Panc1 (cell line): Measurements from ENCODE around the gene MSRB1. TPM values are rescaled to one million over a fixed set of nuclear protein-coding genes. Genes with fewer than 3 reads are reported as not detected.
"Not testable (repeated sequence)": the region's sequence is repeated elsewhere in the genome, so short reads cannot be mapped to it uniquely, and the experiment has no call there.

Experiments
- ATAC-seq: fragments of 200-7000 bp; cut with Tn5 transposase; 2 replicates; pipeline ENCODE4 v1.9.1; 2020; ENCODE audit warnings: mild to moderate bottlenecking, moderate library complexity
- BruUV-seq: library from RNA; stranded (reverse); fragments of 400-500 nt; replicated peaks from 2 replicates; lab custom pipeline; 2021; lab: Mats Ljungman, UMichigan
- CTCF ChIA-PET: fragments of 300-600 bp; sonication (Branson Sonifier 250); formaldehyde crosslinking; loops from one replicate; lab custom pipeline; 2022; ENCODE audit warnings: antibody characterized with exemption; lab: Charles Lee
- POLR2A ChIA-PET: fragments of 300-600 bp; sonication (Branson Sonifier 250); formaldehyde crosslinking; loops from one replicate; lab custom pipeline; 2022; ENCODE audit warnings: antibody characterized with exemption; lab: Charles Lee
- DNase-seq: peaks from one replicate; pipeline ENCODE4 v3.0.0-alpha.2; 2010; ENCODE audit warnings: low read depth, low spot score
- H3K27ac ChIP-seq: 2 replicates; pipeline ENCODE4 v1.5.1; 2011; ENCODE audit warnings: mild to moderate bottlenecking, low read length, inconsistent platforms
- H3K27me3 ChIP-seq: fragments of 200-500 bp; sonication (Bioruptor generic); 2 replicates; pipeline ENCODE4 v1.6.0; 2014; ENCODE audit warnings: low read length, inconsistent platforms; ENCODE audit not compliant: control insufficient read depth, insufficient read depth
- H3K36me3 ChIP-seq: fragments of 200-500 bp; sonication (Bioruptor generic); 2 replicates; pipeline ENCODE4 v1.5.1; 2014; ENCODE audit warnings: inconsistent platforms, mild to moderate bottlenecking, low read length, moderate library complexity; ENCODE audit not compliant: control insufficient read depth, insufficient read depth
- H3K4me1 ChIP-seq: 2 replicates; pipeline ENCODE4 v1.5.1; 2011; ENCODE audit warnings: inconsistent platforms, mild to moderate bottlenecking, low read length, moderate library complexity; ENCODE audit not compliant: control insufficient read depth, insufficient read depth
- H3K4me3 ChIP-seq, 2 experiments: 2 replicates each; pipeline ENCODE4 v1.5.1; 2011 to 2012; ENCODE audit warnings: low read depth in 2 of 2, low read length in 2 of 2, mild to moderate bottlenecking in 2 of 2, inconsistent platforms in 1 of 2, moderate library complexity in 1 of 2
- H3K9me3 ChIP-seq: fragments of 200-500 bp; sonication (Bioruptor generic); 2 replicates; pipeline ENCODE4 v1.5.1; 2014; ENCODE audit warnings: low read depth, mild to moderate bottlenecking, inconsistent platforms, low read length, moderate library complexity; ENCODE audit not compliant: control insufficient read depth, insufficient read depth
- CTCF ChIP-seq: fragments of 450-650 bp; IDR thresholded peaks from 2 replicates; pipeline ENCODE4 v1.5.1; 2017; ENCODE audit warnings: mild to moderate bottlenecking
- POLR2AphosphoS5 ChIP-seq: IDR thresholded peaks from 2 replicates; pipeline ENCODE4 v1.6.1; 2012; ENCODE audit warnings: mild to moderate bottlenecking, low read depth, low read length, moderate library complexity
- REST ChIP-seq, 2 experiments: IDR thresholded peaks; 2 replicates each; pipeline ENCODE4 v1.6.1; 2011 to 2012; ENCODE audit warnings: low read depth in 2 of 2, control low read depth in 1 of 2, low read length in 1 of 2, mild to moderate bottlenecking in 1 of 2, moderate library complexity in 1 of 2; ENCODE audit not compliant: insufficient read depth in 1 of 2
- SIN3A ChIP-seq: IDR thresholded peaks from 2 replicates; pipeline ENCODE4 v1.6.1; 2012; ENCODE audit warnings: low read depth, mild to moderate bottlenecking, low read length, moderate library complexity, borderline replicate concordance; ENCODE audit not compliant: insufficient read depth
- TCF7L2 ChIP-seq: IDR thresholded peaks from 2 replicates; pipeline ENCODE4 v1.6.1; 2011; ENCODE audit warnings: mild to moderate bottlenecking, low read depth, low read length, inconsistent platforms
- in situ Hi-C: cut with HindIII; loops from 2 replicates; pipeline ENCODE4 v1.10.0; 2016; ENCODE audit warnings: low sequenced_read_pairs, low pct_unique_long_range_greater_than_20kb
- intact Hi-C: fragments of 100-400 bp; cut with micrococcal nuclease; formaldehyde crosslinking; loops from one replicate; pipeline ENCODE4 v1.10.0; 2022; ENCODE audit not compliant: unreplicated experiment
- total RNA-seq: library from RNA; stranded (reverse); gene quantifications from one replicate; pipeline ENCODE4 v1.2.1, GENCODE V29; 2021; ENCODE audit not compliant: unreplicated experiment

The MSRB1 gene
- total RNA-seq, 1 experiment from 2014 or later: 25.3 TPM

- Histone ChIP-seq H3K4me3 (no peak overlapping the region), H3K27ac (no peak overlapping the region), H3K27me3 (no peaks in the 10 kb centered on the region), H3K36me3 (no peaks in the 10 kb centered on the region; the same call in 1 of the 2 replicates), H3K4me1 (peaks cover 11% of the 10 kb centered on the region), H3K9me3 (no peaks in the 10 kb centered on the region)
- no peak for DNase-seq
- intact Hi-C loops (no loop called here), in situ Hi-C loops (no loop called here)
- ChIA-PET CTCF (interaction anchor here (0.7 kb wide), 3 partner anchors 17 to 1230 kb away, joined by 3 to 4 read pairs (median 3); no protein-coding TSS in a partner anchor), POLR2A (interaction anchor here (0.5 kb wide), 1 partner anchor 70 kb away, joined by 3 read pairs; no protein-coding TSS in a partner anchor)
- no peak for TF ChIP-seq REST (IDR thresholded peaks at IDR 0.05; ENCODE audit: insufficient read depth in 1 of 2, low read depth in 2 of 2, low read length in 1 of 2)
- no peak for TF ChIP-seq POLR2AphosphoS5
- no peak for TF ChIP-seq SIN3A
- TF ChIP-seq TCF7L2: no peak
- no peak for TF ChIP-seq CTCF
- no TSS peak for BruUV-seq
- ATAC-seq: no peak
Measured at GRCh38 chr16:1940273-1941161, 2.5 kb downstream of the MSRB1 start.

- in situ Hi-C loops, H3K36me3 ChIP-seq, H3K4me3 ChIP-seq, BruUV-seq, H3K27ac ChIP-seq, H3K9me3 ChIP-seq, POLR2A ChIA-PET, DNase-seq, H3K27me3 ChIP-seq, ATAC-seq, intact Hi-C loops: not testable (repeated sequence)
- peaks cover 11% of the 10 kb centered on the region for H3K4me1 ChIP-seq
- CTCF ChIA-PET: interaction anchor here (0.7 kb wide), 2 partner anchors 18 to 25 kb away, joined by 3 read pairs; no protein-coding TSS in a partner anchor
Measured at GRCh38 chr16:1939833-1940232, 3.2 kb downstream of the MSRB1 start.

- ChIA-PET CTCF (no interaction called here), POLR2A (no interaction called here)
- intact Hi-C loops (no loop called here), in situ Hi-C loops (no loop called here)
- Histone ChIP-seq H3K36me3 (no peaks in the 10 kb centered on the region; the same call in 1 of the 2 replicates), H3K9me3 (no peaks in the 10 kb centered on the region), H3K27ac (no peak overlapping the region), H3K4me3 (no peak overlapping the region), H3K27me3 (no peaks in the 10 kb centered on the region), H3K4me1 (peaks cover 11% of the 10 kb centered on the region)
- ATAC-seq (no peak), DNase-seq (no peak)
- no TSS peak for BruUV-seq
- TF ChIP-seq SIN3A: no peak
- TF ChIP-seq TCF7L2: no peak
- no peak for TF ChIP-seq CTCF
- no peak for TF ChIP-seq REST (IDR thresholded peaks at IDR 0.05; ENCODE audit: insufficient read depth in 1 of 2, low read depth in 2 of 2, low read length in 1 of 2)
- no peak for TF ChIP-seq POLR2AphosphoS5
Measured at GRCh38 chr16:1938910-1939309, 4.1 kb downstream of the MSRB1 start.
